SK-N-MC (cell line): ENCODE results near the gene LRP10.

Source experiments
- EZH2 ChIP-seq: fragments of 200-600 bp; sonication (generic); IDR thresholded peaks from one replicate; pipeline ENCODE4 v1.6.1; 2017; ENCODE audit warnings: antibody characterized with exemption
- FOXP2 ChIP-seq: optimal IDR thresholded peaks from 2 replicates; pipeline ENCODE3; 2011; ENCODE audit warnings: mild to moderate bottlenecking, moderate library complexity; ENCODE audit not compliant: insufficient read depth; ENCODE audit errors: extremely low read length, control extremely low read depth
- POLR2AphosphoS5 ChIP-seq: IDR thresholded peaks from 2 replicates; pipeline ENCODE4 v1.6.1; 2012; ENCODE audit warnings: mild to moderate bottlenecking, low read depth, low read length, borderline replicate concordance

DNA sequence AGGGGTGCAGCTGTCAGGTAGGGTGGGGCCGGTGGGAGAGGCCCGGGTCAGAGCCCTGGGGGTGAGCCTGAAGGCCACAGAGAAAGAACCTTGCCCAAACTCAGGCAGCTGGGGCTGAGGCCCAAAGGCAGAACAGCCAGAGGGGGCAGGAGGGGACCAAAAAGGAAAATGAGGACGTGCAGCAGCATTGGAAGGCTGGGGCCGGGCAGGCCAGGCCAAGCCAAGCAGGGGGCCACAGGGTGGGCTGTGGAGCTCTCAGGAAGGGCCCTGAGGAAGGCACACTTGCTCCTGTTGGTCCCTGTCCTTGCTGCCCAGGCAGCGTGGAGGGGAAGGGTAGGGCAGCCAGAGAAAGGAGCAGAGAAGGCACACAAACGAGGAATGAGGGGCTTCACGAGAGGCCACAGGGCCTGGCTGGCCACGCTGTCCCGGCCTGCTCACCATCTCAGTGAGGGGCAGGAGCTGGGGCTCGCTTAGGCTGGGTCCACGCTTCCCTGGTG is 24.7 kb upstream of the LRP10 start:
- TF ChIP-seq POLR2AphosphoS5 (no peak), EZH2 (no peak), FOXP2 (no peak)
